OCI-M2 (cell line): Measurements from ENCODE around the gene DYRK3.
"Not testable (repeated sequence)": the region's sequence is repeated elsewhere in the genome, so short reads cannot be mapped to it uniquely, and the experiment has no call there.

ENCODE experiments used
- DNase-seq: peaks from one replicate; lab custom pipeline; 2025; ENCODE audit not compliant: unreplicated experiment; lab: John Stamatoyannopoulos, UW

The DYRK3 gene

DNA sequence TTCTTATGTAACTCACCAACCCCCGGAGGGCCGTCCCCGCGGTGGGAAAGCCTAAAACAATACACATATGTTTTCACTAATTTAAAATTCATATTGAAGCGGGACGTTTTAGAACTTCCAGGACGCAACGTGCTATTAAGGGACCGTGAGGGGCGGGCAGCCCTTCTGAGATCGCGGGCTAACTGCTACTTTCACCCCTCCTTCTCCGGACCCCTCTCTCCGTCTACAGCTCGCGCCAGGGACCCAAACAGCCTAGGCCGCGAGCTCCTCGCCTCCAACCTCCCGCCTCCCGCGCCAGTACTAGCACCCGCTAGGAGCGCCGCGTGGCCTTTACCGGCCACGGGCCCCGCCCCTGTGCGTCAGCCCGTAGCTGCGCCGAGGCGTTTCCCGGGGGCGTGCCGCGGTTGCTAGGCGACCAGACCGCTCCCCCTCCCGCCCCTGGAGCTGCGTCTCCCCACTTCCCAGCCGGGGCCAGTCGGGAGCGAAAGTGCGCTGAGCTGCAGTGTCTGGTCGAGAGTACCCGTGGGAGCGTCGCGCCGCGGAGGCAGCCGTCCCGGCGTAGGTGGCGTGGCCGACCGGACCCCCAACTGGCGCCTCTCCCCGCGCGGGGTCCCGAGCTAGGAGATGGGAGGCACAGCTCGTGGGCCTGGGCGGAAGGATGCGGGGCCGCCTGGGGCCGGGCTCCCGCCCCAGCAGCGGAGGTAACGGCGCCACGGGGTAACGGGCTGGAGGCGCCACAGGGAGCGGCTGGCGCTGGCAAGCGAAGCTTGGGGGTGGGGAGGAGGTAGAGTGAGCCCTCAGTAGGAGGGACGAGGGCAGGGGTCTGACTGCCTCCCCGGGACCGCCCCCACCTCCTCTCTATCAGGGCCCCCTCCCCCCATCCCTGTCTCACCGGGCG is at the start of gene DYRK3:
TSS of gene DYRK3 (plus strand) at position 457 of the 898 bp plus-strand sequence. CDS start at position 625, 168 bp downstream.
- peak; percentile 30 for DNase-seq

DNA sequence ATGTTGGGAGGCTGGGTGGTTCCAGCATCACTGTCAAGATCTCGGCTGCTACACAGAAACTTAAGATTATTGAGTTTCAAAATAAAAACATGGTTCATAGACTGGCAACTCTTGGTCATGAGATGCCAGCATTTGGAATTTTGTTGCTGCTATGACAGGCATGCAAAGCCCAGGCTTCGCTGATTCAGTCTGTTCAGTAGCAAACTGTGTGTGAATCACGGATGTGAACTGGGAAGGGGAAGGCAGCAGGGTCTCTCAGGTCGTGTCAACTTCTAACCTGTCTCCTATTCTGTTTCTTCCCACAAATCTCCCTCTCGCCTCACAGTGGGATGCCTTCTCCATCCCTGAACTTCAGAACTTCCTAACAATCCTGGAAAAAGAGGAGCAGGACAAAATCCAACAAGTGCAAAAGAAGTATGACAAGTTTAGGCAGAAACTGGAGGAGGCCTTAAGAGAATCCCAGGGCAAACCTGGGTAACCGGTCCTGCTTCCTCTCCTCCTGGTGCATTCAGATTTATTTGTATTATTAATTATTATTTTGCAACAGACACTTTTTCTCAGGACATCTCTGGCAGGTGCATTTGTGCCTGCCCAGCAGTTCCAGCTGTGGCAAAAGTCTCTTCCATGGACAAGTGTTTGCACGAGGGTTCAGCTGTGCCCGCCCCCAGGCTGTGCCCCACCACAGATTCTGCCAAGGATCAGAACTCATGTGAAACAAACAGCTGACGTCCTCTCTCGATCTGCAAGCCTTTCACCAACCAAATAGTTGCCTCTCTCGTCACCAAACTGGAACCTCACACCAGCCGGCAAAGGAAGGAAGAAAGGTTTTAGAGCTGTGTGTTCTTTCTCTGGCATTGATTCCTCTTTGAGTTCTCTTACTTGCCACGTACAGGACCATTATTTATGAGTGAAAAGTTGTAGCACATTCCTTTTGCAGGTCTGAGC is 48.6 kb upstream of the DYRK3 start:
- no peak for DNase-seq

DNA sequence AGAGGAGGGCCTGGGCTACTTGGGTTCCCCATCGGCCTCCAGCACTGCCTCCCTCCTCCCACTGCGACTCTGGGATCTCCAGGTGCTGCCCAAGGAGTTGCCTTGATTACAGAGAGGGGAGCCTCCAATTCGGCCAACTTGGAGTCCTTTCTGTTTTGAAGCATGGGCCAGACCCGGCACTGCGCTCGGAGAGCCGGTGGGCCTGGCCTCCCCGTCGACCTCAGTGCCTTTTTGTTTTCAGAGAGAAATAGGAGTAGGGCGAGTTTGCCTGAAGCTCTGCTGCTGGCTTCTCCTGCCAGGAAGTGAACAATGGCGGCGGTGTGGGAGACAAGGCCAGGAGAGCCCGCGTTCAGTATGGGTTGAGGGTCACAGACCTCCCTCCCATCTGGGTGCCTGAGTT is 47.4 kb upstream of the DYRK3 start:
- DNase-seq = no peak

DNA sequence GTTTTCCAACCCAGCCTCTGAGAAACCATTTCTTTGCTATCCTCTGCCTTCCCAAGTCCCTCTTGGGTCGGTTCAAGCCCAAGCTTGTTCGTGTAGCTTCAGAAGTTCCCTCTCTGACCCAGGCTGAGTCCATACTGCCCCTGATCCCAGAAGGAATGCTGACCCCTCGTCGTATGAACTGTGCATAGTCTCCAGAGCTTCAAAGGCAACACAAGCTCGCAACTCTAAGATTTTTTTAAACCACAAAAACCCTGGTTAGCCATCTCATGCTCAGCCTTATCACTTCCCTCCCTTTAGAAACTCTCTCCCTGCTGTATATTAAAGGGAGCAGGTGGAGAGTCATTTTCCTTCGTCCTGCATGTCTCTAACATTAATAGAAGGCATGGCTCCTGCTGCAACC is 46.8 kb upstream of the DYRK3 start:
- DNase-seq = no peak

DNA sequence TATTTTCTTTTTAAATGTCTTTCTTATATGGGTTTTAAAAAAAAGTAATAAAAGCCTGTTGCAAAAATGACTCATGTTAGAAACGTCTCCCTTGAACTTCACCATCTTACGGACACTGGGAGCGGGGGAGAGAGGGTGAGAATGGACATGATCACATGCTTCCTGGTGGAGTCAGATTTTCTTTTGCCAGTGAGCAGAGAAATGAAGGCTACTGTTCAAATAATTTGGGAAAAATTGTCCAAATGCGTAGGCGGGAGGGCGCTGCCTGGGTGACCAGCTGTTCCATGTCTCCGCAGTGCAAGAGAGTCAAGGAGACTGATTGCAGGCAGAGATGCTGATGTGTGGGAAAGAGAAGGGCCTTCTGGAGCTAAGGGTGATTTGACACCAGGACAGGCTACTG is 46.1 kb upstream of the DYRK3 start:
- no peak for DNase-seq

DNA sequence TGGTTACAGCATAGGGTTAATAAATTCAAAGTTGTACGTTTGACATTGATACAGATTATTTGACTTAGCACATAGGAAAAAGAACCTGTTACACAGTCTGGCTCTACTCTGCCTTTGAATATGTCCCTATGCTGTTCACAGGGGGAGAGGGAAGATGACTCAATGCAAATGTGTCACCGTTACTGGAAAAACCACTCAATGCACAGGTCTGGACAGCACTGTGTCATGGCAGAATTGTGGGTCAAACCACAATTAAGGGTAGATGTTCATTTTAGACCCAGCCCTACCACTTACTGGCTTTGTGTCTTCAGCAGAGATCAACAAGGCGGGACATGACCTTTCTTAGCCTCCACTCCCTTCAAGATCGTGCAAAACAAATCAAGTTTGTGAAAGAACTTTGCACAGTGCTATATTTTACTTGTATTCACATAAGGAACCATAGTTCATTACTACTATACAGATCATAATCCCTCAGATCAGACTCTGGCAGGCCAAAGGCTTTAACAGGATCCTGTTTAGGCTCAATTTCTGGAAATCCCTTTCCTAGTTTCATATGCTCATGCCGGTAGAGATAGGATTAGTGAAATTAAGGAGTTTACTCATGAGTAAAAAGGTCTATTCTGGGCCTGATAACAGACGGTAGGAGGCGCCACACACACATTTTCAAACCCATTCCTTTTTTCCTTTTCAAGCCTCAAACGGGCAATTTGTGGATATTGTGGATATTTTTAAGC is 45.1 kb upstream of the DYRK3 start:
- no peak for DNase-seq

DNA sequence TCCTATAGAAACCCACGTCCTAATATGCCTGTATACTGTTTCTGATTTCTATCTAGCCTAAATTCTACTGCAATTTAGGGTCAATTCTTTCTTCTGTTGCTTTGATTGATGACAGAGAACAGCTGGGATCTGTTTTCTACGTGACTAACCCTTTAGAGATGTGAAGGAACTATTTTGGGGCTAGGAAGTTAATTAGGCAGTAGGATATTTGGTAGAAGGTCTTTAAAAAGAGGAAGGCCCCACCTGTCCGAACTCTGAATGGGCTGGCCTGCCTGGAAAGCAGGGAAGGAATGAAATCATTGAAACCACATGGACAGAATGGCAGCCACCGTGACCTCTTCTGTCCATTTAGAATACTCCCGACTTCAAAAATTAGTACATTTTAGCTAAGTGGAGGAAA is 44.1 kb upstream of the DYRK3 start:
- no peak for DNase-seq

DNA sequence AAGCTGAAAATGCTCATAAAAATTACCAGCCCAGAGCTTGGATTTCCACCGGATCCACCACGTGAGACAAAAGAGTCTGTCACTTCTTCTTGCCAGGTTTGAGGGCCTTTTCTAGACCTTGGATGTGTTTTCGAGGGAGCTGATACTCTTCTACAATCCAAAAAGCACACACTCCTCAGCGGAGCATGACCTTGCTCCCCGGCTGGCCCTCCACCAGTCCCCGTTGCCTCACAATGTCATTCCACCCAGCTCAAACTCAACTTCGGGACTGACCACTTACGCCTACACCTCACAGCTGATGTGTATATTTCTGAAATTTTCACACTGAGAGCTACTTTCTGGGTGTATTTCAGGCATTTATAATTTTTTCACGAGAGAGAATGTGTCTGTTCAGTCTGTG is 43.6 kb upstream of the DYRK3 start:
- DNase-seq = no peak

DNA sequence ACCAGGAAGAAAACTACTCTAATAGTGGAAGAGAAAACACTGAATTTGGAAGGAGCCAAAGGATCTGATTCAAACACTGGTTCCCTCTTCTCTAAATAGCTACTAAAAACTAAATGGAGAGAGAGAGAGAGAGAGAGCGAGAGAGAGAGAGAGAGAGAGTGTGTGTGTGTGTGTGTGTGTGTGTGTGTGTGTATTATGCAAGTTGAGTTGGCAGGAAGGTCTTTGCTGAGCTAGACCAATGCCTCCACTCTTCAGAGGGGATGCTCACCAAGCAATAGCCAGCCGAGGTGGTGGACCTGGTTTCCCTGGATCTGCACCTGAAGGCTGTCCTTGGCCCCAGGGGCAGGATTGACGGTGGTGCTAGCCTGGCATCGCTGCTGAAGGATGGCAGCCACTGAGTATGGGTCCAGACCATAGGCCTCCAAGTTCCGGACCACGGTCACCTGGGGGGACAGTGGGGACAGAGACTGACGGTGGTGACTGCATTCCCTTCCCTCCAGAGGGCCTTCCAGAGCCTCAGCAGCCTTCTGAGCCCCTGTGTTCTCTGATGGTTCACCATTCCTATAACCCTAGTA is 41.9 kb upstream of the DYRK3 start:
- no peak for DNase-seq

DNA sequence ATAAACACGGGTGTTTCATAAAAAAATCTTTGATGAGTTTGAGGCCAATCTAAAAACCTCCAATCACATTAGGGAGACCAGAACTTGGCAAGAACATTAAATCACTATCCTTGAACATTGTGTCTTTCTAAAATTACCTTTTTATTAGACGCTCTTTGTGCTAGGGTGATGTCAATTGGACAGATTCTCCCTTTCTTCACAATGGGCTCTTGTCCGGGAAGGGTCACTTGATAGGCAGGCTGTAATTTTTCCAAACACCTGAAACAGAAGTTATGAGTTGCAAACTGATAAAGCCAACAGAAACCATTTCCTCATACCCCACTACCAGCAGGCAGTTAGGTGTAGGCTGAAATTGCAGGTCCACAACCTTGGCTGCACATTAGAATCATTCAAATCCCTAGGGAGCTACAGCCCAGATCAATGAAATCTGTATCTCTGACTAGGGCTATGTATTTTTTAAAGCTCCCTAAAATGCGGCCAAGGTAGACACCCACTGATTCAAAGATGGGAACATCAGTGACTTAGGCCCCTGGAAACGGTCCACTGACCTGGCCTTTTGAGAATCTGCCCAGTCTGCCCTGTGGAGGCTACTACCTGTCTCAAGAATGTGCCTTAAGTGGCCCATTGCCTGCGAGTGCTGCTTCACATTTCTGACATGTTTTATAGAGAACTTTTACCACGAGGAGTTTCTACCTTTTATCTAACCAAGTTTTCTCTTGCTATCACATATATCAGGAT is 39.6 kb upstream of the DYRK3 start:
- no peak for DNase-seq

DNA sequence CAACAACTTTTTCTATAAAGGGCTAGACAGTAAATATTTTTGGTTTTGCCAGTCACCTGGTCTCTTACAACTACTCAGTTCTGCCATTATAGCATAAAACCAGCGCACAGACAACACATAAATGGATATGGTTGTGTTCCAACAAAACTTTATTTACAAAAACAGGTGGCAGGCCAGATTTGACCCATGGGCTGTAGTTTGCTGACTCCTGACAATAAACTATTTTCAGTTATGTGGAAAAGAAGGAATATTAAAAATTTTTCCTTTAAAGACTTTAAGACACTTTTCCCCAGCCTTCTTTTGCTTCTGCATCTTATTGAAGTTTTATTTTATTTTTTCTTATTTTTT is 39.0 kb upstream of the DYRK3 start:
- DNase-seq = no peak

DNA sequence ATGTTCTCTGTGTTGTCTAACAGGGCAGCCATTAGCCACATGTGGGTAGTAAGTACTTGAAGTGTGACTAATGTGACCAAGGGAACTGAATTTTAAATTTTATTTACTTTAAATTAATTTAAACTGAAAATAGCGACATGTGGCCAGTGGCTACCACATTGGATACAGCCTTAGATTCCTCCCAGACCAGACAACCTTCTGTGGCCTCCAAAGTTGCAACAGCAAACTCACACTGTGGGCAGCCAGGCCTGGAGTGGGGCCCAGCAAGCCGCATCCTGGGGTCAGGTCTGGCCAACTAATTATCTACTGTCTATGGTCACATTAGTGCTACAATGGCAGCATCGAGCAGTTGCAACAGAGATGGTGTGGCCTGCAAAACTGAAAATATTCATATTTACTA is 34.8 kb upstream of the DYRK3 start:
- no peak for DNase-seq

DNA sequence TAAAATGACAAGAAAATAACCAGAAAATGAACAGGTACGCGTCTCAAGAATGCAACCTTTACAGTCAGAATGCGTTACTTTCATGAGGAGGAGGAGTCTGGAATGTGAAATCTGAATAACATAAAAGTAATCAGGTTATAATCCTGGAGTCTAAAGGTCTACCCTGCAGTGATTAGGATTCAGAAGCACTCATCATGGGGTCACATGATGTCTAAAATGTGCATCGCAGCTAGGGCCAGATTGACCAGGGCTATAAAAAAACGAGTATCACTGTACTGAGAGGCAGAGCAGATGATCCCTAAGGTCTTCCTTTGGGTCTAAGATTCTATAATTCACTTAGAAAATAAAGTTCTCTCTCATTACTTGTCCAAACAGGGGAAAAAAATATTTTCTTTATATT is 30.5 kb upstream of the DYRK3 start:
- no peak for DNase-seq

DNA sequence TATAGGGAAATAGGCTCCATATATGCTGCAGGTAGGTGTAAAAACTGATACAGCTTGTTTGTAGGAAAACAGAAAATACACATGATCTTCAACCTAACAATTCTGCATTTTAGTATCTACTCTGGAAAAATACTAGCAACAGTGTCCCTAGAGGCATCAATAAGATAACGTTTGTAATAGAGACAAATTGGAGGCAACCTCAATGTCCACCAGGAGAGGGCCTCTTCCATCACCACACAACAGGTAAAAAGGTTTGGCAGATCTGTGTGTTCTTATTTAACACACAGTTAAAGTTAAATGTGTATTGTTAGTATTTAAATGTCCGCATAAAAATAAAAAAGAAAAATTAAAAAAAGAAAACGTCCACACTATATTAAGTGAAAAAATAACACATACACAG is 28.5 kb upstream of the DYRK3 start:
- no peak for DNase-seq

DNA sequence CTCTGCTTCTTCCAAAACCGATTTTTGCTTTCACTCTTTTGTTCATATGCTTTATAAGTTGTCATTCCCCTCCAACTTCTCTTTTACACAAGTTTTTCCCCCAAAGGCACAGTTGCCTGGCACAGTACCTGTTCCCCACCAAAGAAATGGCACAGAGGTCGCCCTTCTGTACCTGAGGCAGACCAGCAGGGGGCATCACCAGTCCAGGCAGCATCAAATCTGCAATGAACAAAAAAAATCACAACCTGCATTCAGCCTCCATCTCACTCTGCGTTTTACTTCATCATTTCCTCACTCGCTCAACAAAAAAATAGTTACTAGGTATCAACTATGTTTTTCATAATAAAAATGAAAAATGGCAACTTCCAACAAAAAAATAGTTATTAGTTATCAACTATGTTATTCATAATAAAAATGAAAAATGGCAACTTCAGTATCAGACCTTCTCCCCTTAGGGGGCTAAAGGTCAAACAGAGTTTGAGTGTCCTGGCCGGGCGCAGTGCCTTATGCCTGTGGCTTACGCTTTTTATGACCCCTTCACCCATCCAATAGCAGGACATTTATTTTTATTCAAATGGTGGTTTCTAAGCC is 27.1 kb upstream of the DYRK3 start:
- no peak for DNase-seq

DNA sequence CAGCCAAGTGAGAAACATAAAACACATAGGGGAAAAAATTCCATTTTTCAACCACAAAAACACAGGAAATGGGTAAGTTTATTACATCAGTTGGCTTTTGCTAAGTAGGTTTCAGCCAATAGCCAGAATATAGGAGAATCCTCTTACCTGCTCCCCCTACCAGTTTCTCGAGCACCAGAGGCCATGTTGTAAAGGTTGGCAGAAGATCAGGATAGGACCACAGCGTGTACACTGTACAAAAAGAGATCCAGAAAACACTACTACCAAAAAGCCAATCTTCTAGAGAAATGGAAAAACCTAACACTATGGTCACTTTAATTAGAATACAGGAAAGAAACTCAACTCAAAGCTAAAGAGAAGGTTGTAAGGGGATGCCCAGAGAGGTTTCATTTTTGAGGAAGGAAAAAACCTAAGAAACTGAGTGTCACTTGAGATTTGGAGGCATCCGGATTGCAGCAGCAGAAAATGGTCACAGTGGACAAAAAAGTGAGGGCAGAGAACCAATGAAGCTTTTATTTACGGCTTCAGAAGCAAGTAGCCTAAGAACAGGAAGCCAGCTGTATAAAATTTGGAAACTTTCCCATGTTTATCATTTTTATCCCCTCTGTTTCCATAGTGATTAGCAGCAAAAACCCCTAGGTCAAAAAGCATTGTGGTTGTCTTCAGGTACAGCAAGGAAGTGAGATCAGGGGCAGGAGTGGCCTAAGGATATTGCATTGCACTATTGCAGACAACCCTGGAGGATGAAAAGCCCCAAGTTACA is 25.9 kb upstream of the DYRK3 start:
- no peak for DNase-seq

DNA sequence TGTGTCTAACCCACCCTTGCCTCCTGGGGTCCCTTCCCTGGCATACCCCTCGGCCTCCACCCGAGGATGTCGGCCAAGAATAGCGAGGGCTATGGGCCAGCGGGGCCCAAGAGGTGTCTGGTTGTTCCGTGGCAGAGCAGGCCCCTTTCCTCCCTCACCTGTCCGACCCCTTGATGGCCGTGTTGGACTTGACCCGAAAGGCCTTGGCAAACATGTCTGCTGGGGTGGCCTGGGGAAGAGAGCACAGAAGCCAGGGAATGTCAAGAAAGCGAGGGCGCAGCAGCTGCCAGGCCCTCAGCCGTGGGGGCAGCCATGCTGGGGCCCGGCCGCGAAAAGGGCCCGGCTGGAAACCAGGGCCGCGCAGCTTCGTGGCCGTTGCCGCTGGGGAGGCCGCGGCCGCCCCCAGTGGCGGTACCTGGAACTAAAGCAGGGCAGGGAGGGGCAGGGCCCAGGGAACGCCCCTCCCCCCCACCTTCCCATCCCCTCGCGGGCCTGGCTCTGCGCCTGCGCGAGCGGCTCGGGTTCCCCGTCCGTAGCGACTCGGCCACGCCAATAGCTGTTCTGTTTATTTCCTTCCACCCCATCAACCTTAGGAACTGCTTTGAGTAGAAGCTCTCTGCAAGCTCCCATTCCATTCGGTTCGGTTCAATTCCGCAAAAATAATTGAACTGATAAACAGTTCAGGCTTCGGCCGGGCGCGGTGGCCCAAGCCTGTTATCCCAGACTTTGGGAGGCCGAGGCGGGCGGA is 23.0 kb upstream of the DYRK3 start, which contains the start of gene EIF2D:
TSS of gene EIF2D (minus strand) at position 337 of the 748 bp plus-strand sequence. CDS start at position 214, 123 bp downstream.
- peak; percentile 74 for DNase-seq

DNA sequence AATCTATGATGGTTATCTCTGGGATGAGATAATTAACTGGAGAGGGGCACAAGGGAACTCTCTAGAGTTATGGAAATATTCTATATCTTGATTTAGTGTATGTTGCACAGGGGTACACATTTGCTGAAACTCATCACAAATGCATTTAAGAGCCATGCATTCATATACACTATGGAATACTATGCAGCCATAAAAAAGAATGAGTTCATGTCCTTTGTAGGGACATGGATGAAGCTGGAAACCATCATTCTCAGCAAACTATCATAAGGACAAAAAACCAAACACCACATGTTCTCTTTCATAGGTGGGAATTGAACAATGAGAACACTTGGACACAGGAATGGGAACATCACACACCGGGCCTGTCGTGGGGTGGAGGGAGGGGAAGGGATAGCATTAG is 8.9 kb upstream of the DYRK3 start:
- not testable (repeated sequence) for DNase-seq
